ENCODE results near the gene THSD4.

DNA sequence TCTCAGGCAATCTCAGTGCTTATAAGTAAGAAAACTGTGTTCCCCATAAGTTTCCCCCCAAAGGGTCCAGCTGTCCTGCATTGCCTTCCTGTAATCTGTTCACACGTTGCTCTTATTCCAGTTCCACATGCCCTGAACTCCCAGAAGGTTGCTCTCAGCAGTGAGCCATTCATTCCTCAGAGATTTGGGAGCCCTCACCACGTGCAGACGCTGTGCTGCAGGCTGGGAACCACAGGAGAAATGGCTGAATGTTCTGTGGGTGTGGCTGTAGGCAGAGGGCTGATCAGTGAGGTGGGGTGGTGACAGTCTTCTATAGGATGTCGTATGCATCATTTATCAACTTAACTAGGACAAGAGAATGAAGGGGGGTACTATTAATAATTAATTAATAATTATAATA is 3.3 kb upstream of the THSD4 start:
- TF ChIP-seq POLR2AphosphoS5 (IDR thresholded peaks at IDR 0.05; ENCODE audit: low read depth, low read length) (no peak), POLR2A (IDR thresholded peaks at IDR 0.05; ENCODE audit: low read depth, low read length) (no peak)
